Progenitor cell of endocrine pancreas (in vitro differentiated cells): ENCODE data around the gene ZDHHC11B. TPM values are rescaled to one million over a fixed set of nuclear protein-coding genes. Genes with fewer than 3 reads are reported as not detected.
"Not testable (repeated sequence)": the region's sequence is repeated elsewhere in the genome, so short reads cannot be mapped to it uniquely, and the experiment has no call there.

Source experiments
- DNase-seq: peaks from one replicate; pipeline ENCODE4 v3.0.0; 2021; ENCODE audit warnings: low spot score; ENCODE audit not compliant: unreplicated experiment
- H3K27ac Mint-ChIP-seq: 2 replicates; pipeline ENCODE4 v1.8.0; 2021; ENCODE audit warnings: mild to moderate bottlenecking, moderate library complexity, mixed read lengths
- H3K27me3 Mint-ChIP-seq: 2 replicates; pipeline ENCODE4 v1.8.0; 2021; ENCODE audit warnings: mixed read lengths
- H3K36me3 Mint-ChIP-seq: 2 replicates; pipeline ENCODE4 v1.8.0; 2022; ENCODE audit warnings: mixed read lengths; ENCODE audit not compliant: insufficient read depth
- H3K4me1 Mint-ChIP-seq: 2 replicates; pipeline ENCODE4 v1.8.0; 2021; ENCODE audit warnings: low read depth, mixed read lengths
- H3K4me3 Mint-ChIP-seq: 2 replicates; pipeline ENCODE4 v1.8.0; 2021; ENCODE audit warnings: low read depth, mild to moderate bottlenecking, moderate library complexity, mixed read lengths
- H3K9me3 Mint-ChIP-seq: 2 replicates; pipeline ENCODE4 v1.8.0; 2021; ENCODE audit warnings: low read depth, mixed read lengths
- CTCF ChIP-seq: fragments of 200-600 bp; sonication (generic); IDR thresholded peaks from one replicate; pipeline ENCODE4 v1.5.0; 2021; ENCODE audit warnings: antibody characterized with exemption, mild to moderate bottlenecking; ENCODE audit not compliant: unreplicated experiment
- total RNA-seq: library from RNA; stranded (reverse); gene quantifications from 2 replicates; pipeline ENCODE4 v1.2.1, GENCODE V29; 2021

Gene ZDHHC11B
- total RNA-seq, 1 donor from 2014 or later: 8.7 TPM

- H3K9me3 Mint-ChIP-seq: no peaks in the 10 kb centered on the region
Measured at GRCh38 chr5:751496-751895, 33.0 kb downstream of the ZDHHC11B start.

GRCh38 chr5:750226-750625 lies 34.3 kb downstream of the ZDHHC11B start:
- not testable (repeated sequence) for H3K36me3 Mint-ChIP-seq, H3K27ac Mint-ChIP-seq, H3K4me1 Mint-ChIP-seq, H3K9me3 Mint-ChIP-seq, H3K4me3 Mint-ChIP-seq, H3K27me3 Mint-ChIP-seq, DNase-seq

More at GRCh38 chr5:751496-751895, 33.0 kb downstream of the ZDHHC11B start:
- no peak for TF ChIP-seq CTCF
- Mint-ChIP-seq H3K27me3 (peaks cover 6% of the 10 kb centered on the region), H3K4me3 (no peak overlapping the region), H3K27ac (no peak overlapping the region), H3K36me3 (no peaks in the 10 kb centered on the region), H3K4me1 (peaks cover 5% of the 10 kb centered on the region)
- DNase-seq: no peak

- peaks cover 3% of the 10 kb centered on the region for H3K4me1 Mint-ChIP-seq
- DNase-seq: no peak
- H3K36me3 Mint-ChIP-seq: no peaks in the 10 kb centered on the region
- TF ChIP-seq CTCF: no peak
- H3K9me3 Mint-ChIP-seq: no peaks in the 10 kb centered on the region
- peaks cover 4% of the 10 kb centered on the region for H3K27me3 Mint-ChIP-seq
- no peak overlapping the region for H3K27ac Mint-ChIP-seq
- H3K4me3 Mint-ChIP-seq: no peak overlapping the region
Measured at GRCh38 chr5:749101-749670, 35.3 kb downstream of the ZDHHC11B start.

GRCh38 chr5:748011-748980 lies 36.2 kb downstream of the ZDHHC11B start:
- not testable (repeated sequence) for H3K9me3 Mint-ChIP-seq, H3K27ac Mint-ChIP-seq, DNase-seq, H3K36me3 Mint-ChIP-seq, H3K27me3 Mint-ChIP-seq, H3K4me3 Mint-ChIP-seq
- peaks cover 11% of the 10 kb centered on the region for H3K4me1 Mint-ChIP-seq

GRCh38 chr5:747303-747844 lies 37.2 kb downstream of the ZDHHC11B start:
- not testable (repeated sequence) for H3K27me3 Mint-ChIP-seq, H3K27ac Mint-ChIP-seq, H3K36me3 Mint-ChIP-seq, DNase-seq, H3K4me3 Mint-ChIP-seq, H3K9me3 Mint-ChIP-seq
- H3K4me1 Mint-ChIP-seq: peaks cover 11% of the 10 kb centered on the region

GRCh38 chr5:746258-746761 lies 38.2 kb downstream of the ZDHHC11B start:
- DNase-seq: no peak
- no peak for TF ChIP-seq CTCF
- no peaks in the 10 kb centered on the region for H3K27me3 Mint-ChIP-seq
- H3K4me1 Mint-ChIP-seq: peaks cover 11% of the 10 kb centered on the region
- H3K27ac Mint-ChIP-seq: no peak overlapping the region
- H3K36me3 Mint-ChIP-seq: no peaks in the 10 kb centered on the region
- H3K9me3 Mint-ChIP-seq: no peaks in the 10 kb centered on the region
- no peak overlapping the region for H3K4me3 Mint-ChIP-seq

GRCh38 chr5:745272-746142 lies 39.0 kb downstream of the ZDHHC11B start:
- not testable (repeated sequence) for DNase-seq, H3K9me3 Mint-ChIP-seq, H3K36me3 Mint-ChIP-seq, H3K27ac Mint-ChIP-seq, H3K4me3 Mint-ChIP-seq, H3K27me3 Mint-ChIP-seq
- H3K4me1 Mint-ChIP-seq: peaks cover 11% of the 10 kb centered on the region

- peaks cover 11% of the 10 kb centered on the region for H3K4me1 Mint-ChIP-seq
- not testable (repeated sequence) for DNase-seq, H3K9me3 Mint-ChIP-seq, H3K27me3 Mint-ChIP-seq, H3K4me3 Mint-ChIP-seq, H3K36me3 Mint-ChIP-seq, H3K27ac Mint-ChIP-seq
Measured at GRCh38 chr5:743696-744404, 40.7 kb downstream of the ZDHHC11B start.

- not testable (repeated sequence) for H3K36me3 Mint-ChIP-seq, H3K27ac Mint-ChIP-seq, DNase-seq, H3K9me3 Mint-ChIP-seq, H3K4me3 Mint-ChIP-seq, H3K27me3 Mint-ChIP-seq
- peaks cover 11% of the 10 kb centered on the region for H3K4me1 Mint-ChIP-seq
Measured at GRCh38 chr5:742276-742675, 42.3 kb downstream of the ZDHHC11B start.
